CD4-positive, alpha-beta memory T cell (primary cell): Measurements from ENCODE around the gene LRP6. TPM values are rescaled to one million over a fixed set of nuclear protein-coding genes. Genes with fewer than 3 reads are reported as not detected.
"Not testable (repeated sequence)": the region's sequence is repeated elsewhere in the genome, so short reads cannot be mapped to it uniquely, and the experiment has no call there.

Source experiments
- CTCF ChIA-PET: fragments of 350-600 bp; sonication (Branson Sonifier 250); formaldehyde crosslinking; loops from one replicate; lab custom pipeline; 2021; ENCODE audit warnings: inconsistent platforms; ENCODE audit not compliant: partially characterized antibody; lab: Charles Lee
- POLR2A ChIA-PET: fragments of 350-600 bp; sonication (Branson Sonifier 250); formaldehyde crosslinking; loops from one replicate; lab custom pipeline; 2021; ENCODE audit not compliant: partially characterized antibody; lab: Charles Lee
- DNase-seq, 5 donors: peaks; one replicate each; pipeline versions ENCODE4 v3.0.0 to v3.0.0-alpha.2; 2020 to 2022; ENCODE audit warnings: mixed read lengths in 1 of 5
- H3K27ac ChIP-seq: one replicate; pipeline ENCODE4 v1.7.0; 2013; ENCODE audit warnings: low read depth, low read length
- H3K27me3 ChIP-seq: 2 replicates; pipeline ENCODE4 v1.7.0; 2013; ENCODE audit warnings: mild to moderate bottlenecking, low read length, moderate library complexity; ENCODE audit not compliant: insufficient read depth
- H3K36me3 ChIP-seq: 2 replicates; pipeline ENCODE4 v1.7.0; 2013; ENCODE audit warnings: mild to moderate bottlenecking, low read length, moderate library complexity; ENCODE audit not compliant: insufficient read depth
- H3K4me1 ChIP-seq: 2 replicates; pipeline ENCODE4 v1.7.0; 2013; ENCODE audit warnings: mild to moderate bottlenecking, low read length, moderate library complexity; ENCODE audit not compliant: insufficient read depth
- H3K4me3 ChIP-seq, 2 donors: one replicate each; pipeline ENCODE4 v1.7.0; 2013; ENCODE audit warnings: low read length in 2 of 2, mild to moderate bottlenecking in 1 of 2
- H3K9me3 ChIP-seq, 2 donors: one replicate each; pipeline ENCODE4 v1.7.0; 2013; ENCODE audit warnings: low read length in 2 of 2, control low read depth in 1 of 2; ENCODE audit not compliant: control insufficient read depth in 1 of 2
- H3K27ac Mint-ChIP-seq, 7 donors: one replicate each; pipeline ENCODE4 v1.8.0; 2020 to 2021; ENCODE audit warnings: mixed read lengths in 7 of 7, mild to moderate bottlenecking in 6 of 7, inconsistent platforms in 3 of 7, moderate library complexity in 3 of 7
- H3K27me3 Mint-ChIP-seq, 2 donors: one replicate each; pipeline ENCODE4 v1.8.0; 2020 to 2021; ENCODE audit warnings: mixed read lengths in 2 of 2
- H3K36me3 Mint-ChIP-seq, 2 donors: one replicate each; pipeline ENCODE4 v1.8.0; 2020 to 2021; ENCODE audit warnings: mixed read lengths in 2 of 2, inconsistent platforms in 1 of 2, mild to moderate bottlenecking in 1 of 2
- H3K4me1 Mint-ChIP-seq, 4 donors: one replicate each; pipeline ENCODE4 v1.8.0; 2020 to 2021; ENCODE audit warnings: mixed read lengths in 4 of 4, mild to moderate bottlenecking in 1 of 4
- H3K4me3 Mint-ChIP-seq, 8 donors: one replicate each; pipeline ENCODE4 v1.8.0; 2020 to 2021; ENCODE audit warnings: mixed read lengths in 8 of 8, mild to moderate bottlenecking in 7 of 8, moderate library complexity in 6 of 8, inconsistent platforms in 3 of 8
- H3K9me3 Mint-ChIP-seq, 8 donors: one replicate each; pipeline ENCODE4 v1.8.0; 2020 to 2021; ENCODE audit warnings: mixed read lengths in 8 of 8, mild to moderate bottlenecking in 5 of 8, inconsistent platforms in 3 of 8, moderate library complexity in 1 of 8
- intact Hi-C: fragments of 100-400 bp; cut with micrococcal nuclease; formaldehyde crosslinking; loops from one replicate; pipeline ENCODE4 v1.15.1; 2023
- polyA plus RNA-seq, 2 donors: library from polyadenylated mRNA; unstranded; fragments of 300-500 nt; fragmentation: Illumina TruSeq; gene quantifications; one replicate each; pipeline ENCODE4 v1.2.3, GENCODE V29; 2021
- total RNA-seq, 2 experiments: library from RNA; stranded (reverse); gene quantifications; one replicate each; pipeline ENCODE4 v1.2.3, GENCODE V29; 2021

Gene LRP6
- total and polyA plus RNA-seq, 4 experiments from 2014 or later: 0.45 to 4.0 (median 2.9) TPM

GRCh38 chr12:12115514-12115913 is 151.3 kb downstream of the LRP6 start:
- no peak overlapping the region for H3K27ac Mint-ChIP-seq
- no peaks in the 10 kb centered on the region for H3K4me1 ChIP-seq
- H3K9me3 Mint-ChIP-seq: no peaks in the 10 kb centered on the region
- no peak overlapping the region for H3K4me3 ChIP-seq
- CTCF ChIA-PET: no interaction called here
- DNase-seq: no peak
- peaks cover 0 to 5% of the 10 kb centered on the region in 2 donors for H3K27me3 Mint-ChIP-seq
- no peaks in the 10 kb centered on the region for H3K36me3 ChIP-seq
- H3K27ac ChIP-seq: no peak overlapping the region
- H3K4me1 Mint-ChIP-seq: no peaks in the 10 kb centered on the region
- H3K9me3 ChIP-seq: no peaks in the 10 kb centered on the region
- no peaks in the 10 kb centered on the region for H3K27me3 ChIP-seq
- intact Hi-C loops: no loop called here
- H3K4me3 Mint-ChIP-seq: no peak overlapping the region
- POLR2A ChIA-PET: no interaction called here
- H3K36me3 Mint-ChIP-seq: peaks cover 0 to 4% of the 10 kb centered on the region in 2 donors

DNA sequence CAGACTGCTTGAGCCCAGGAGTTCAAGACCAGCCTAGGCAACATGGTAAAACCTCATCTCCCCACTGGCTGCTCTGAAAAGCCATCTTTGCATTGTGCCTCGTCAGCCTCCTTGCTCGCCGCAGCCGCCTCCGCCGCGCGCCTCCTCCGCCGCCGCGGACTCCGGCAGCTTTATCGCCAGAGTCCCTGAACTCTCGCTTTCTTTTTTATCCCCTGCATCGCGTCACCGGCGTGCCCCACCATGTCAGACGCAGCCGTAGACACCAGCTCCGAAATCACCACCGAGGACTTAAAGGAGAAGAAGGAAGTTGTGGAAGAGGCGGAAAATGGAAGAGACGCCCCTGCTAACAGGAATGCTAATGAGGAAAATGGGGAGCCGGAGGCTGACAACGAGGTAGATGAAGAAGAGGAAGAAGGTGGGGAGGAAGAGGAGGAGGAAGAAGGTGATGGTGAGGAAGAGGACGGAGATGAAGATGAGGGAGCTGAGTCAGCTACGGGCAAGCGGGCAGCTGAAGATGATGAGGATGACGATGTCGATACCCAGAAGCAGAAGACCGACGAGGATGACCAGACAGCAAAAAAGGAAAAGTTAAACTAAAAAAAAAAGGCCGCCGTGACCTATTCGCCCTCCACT is 155.8 kb downstream of the LRP6 start:
- CTCF ChIA-PET, H3K27me3 Mint-ChIP-seq, H3K9me3 ChIP-seq, H3K4me3 ChIP-seq, H3K27me3 ChIP-seq, H3K27ac ChIP-seq, H3K4me1 Mint-ChIP-seq, H3K4me1 ChIP-seq, intact Hi-C loops, POLR2A ChIA-PET, H3K36me3 ChIP-seq: not testable (repeated sequence)
- Mint-ChIP-seq H3K9me3 (peaks cover 2 to 36% (median 28%) of the 10 kb centered on the region in 8 donors), H3K36me3 (peaks cover 11 to 13% of the 10 kb centered on the region in 2 donors), H3K4me3 (peak overlapping the region in 6 of 8 donors; percentile 57 to 73 (median 70)), H3K27ac (peak overlapping the region in 1 of 7 donors; percentile 42)
- peak in 4 of 5 donors; percentile 1 to 44 (median 22) for DNase-seq

- intact Hi-C loops: no loop called here
- H3K27ac ChIP-seq: no peak overlapping the region
- no peaks in the 10 kb centered on the region for H3K4me1 ChIP-seq
- Mint-ChIP-seq H3K4me1 (no peaks in the 10 kb centered on the region), H3K36me3 (peaks cover 11 to 13% of the 10 kb centered on the region in 2 donors), H3K27ac (peak overlapping the region in 1 of 7 donors; percentile 84), H3K9me3 (peaks cover 2 to 55% (median 41%) of the 10 kb centered on the region in 8 donors), H3K27me3 (peaks cover 2% of the 10 kb centered on the region in 2 donors), H3K4me3 (no peak overlapping the region)
- no peaks in the 10 kb centered on the region for H3K27me3 ChIP-seq
- DNase-seq: no peak
- H3K36me3 ChIP-seq: no peaks in the 10 kb centered on the region
- CTCF ChIA-PET: no interaction called here
- H3K4me3 ChIP-seq: no peak overlapping the region
- H3K9me3 ChIP-seq: peaks cover 0 to 4% of the 10 kb centered on the region in 2 donors
- POLR2A ChIA-PET: no interaction called here
These were observed 158.3 kb downstream of the LRP6 start for GRCh38 chr12:12108441-12109058.

- Histone ChIP-seq H3K27ac (no peak overlapping the region), H3K4me3 (no peak overlapping the region), H3K9me3 (peaks cover 0 to 4% of the 10 kb centered on the region in 2 donors), H3K36me3 (no peaks in the 10 kb centered on the region), H3K27me3 (no peaks in the 10 kb centered on the region), H3K4me1 (no peaks in the 10 kb centered on the region)
- H3K36me3 Mint-ChIP-seq: peaks cover 11 to 13% of the 10 kb centered on the region in 2 donors
- H3K9me3 Mint-ChIP-seq: peaks cover 2 to 61% (median 44%) of the 10 kb centered on the region in 8 donors
- H3K4me3 Mint-ChIP-seq: no peak overlapping the region
- no peak overlapping the region for H3K27ac Mint-ChIP-seq
- peaks cover 2% of the 10 kb centered on the region in 2 donors for H3K27me3 Mint-ChIP-seq
- intact Hi-C loops: no loop called here
- ChIA-PET CTCF (no interaction called here), POLR2A (no interaction called here)
- no peaks in the 10 kb centered on the region for H3K4me1 Mint-ChIP-seq
- DNase-seq: no peak
These were observed 159.2 kb downstream of the LRP6 start for GRCh38 chr12:12107678-12108077.

DNA sequence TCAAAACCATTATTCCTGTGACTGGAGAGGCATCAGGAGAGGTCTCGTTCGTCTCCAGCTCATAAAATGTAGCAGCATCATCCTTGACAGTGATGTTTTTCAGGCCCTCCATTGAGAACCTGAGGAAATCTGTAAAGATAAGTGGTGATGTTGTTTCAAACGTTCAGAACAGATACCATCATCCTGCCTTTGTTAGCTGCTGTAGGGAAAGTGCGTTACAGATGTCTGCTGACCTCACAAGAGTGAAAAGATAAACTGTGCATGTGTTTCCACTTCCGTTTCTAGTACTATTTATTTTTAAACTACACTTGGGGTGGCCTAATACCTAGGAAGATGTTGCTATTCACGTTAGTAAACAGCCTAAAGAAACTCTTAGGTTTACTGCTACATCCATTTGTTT is 167.7 kb downstream of the LRP6 start:
- Histone ChIP-seq H3K36me3 (no peaks in the 10 kb centered on the region), H3K27me3 (no peaks in the 10 kb centered on the region), H3K4me3 (no peak overlapping the region), H3K9me3 (no peaks in the 10 kb centered on the region), H3K4me1 (no peaks in the 10 kb centered on the region), H3K27ac (no peak overlapping the region)
- ChIA-PET POLR2A (no interaction called here), CTCF (no interaction called here)
- peak overlapping the region in 1 of 7 donors; percentile 8 for H3K27ac Mint-ChIP-seq
- no peaks in the 10 kb centered on the region for H3K4me1 Mint-ChIP-seq
- no peak overlapping the region for H3K4me3 Mint-ChIP-seq
- no peaks in the 10 kb centered on the region for H3K27me3 Mint-ChIP-seq
- H3K36me3 Mint-ChIP-seq: peaks cover 4 to 7% of the 10 kb centered on the region in 2 donors
- intact Hi-C loops: no loop called here
- H3K9me3 Mint-ChIP-seq: peaks cover 0 to 12% (median 8%) of the 10 kb centered on the region in 8 donors
- DNase-seq: no peak

DNA sequence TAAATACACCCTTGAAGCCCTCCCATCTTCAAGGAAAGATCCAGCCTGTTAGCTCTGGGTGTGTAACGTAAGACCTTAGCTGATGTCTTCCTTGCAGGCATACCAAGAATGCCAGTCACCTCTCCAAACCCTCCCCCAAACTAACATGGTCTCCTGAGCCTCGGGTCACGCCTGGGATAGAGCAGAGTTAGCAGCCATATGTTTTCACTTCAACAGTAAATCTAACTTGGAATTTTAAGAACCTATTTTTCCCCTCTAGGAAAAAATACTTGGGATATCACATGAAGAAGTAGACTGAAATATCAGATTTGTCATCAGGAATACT is 168.2 kb downstream of the LRP6 start:
- Histone ChIP-seq H3K4me1 (no peaks in the 10 kb centered on the region), H3K4me3 (no peak overlapping the region), H3K9me3 (no peaks in the 10 kb centered on the region), H3K27ac (no peak overlapping the region), H3K27me3 (no peaks in the 10 kb centered on the region), H3K36me3 (no peaks in the 10 kb centered on the region)
- H3K27ac Mint-ChIP-seq: no peak overlapping the region
- H3K4me1 Mint-ChIP-seq: no peaks in the 10 kb centered on the region
- H3K9me3 Mint-ChIP-seq: peaks cover 0 to 11% (median 5%) of the 10 kb centered on the region in 8 donors
- no peaks in the 10 kb centered on the region for H3K27me3 Mint-ChIP-seq
- POLR2A ChIA-PET: no interaction called here
- no peak overlapping the region for H3K4me3 Mint-ChIP-seq
- intact Hi-C loops: no loop called here
- DNase-seq: no peak
- CTCF ChIA-PET: no interaction called here
- peaks cover 4 to 7% of the 10 kb centered on the region in 2 donors for H3K36me3 Mint-ChIP-seq

DNA sequence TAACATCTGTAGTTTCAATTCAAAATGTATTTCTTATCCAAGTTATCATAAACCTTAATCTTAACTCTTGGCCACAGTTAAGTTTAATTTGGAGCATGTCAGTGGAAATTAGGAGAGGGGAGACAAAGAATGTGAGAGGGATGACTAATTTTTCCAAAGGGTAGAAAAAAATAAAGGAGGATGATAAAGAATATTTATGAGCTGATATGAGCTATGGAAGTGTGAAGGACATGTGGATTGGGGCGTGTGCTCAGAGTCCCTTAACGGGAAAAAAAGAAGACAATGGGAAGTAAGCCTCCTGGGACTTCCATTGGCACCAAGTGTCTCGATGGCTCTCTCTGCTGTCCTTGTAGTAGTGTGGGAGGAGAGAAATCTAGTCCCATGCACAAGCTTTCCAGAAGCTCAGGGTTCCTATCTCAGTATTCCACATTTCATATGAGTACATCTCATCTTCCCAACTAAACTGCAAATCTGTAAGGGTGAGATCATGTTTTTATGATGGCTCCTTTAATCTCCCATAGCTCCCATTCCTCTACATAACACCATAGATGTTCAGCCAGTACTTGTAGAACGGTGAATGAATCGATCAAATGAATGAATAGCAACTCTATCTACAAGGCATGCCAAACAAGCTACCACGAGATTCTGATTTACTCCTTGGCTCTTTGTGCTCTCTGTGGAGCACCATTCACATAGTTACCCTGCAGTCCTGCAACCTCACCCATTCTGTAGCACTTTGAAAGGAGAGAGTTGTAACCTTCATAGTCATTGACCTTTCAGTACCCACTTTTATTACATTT is 168.8 kb downstream of the LRP6 start:
- DNase-seq: no peak
- Mint-ChIP-seq H3K9me3 (peaks cover 0 to 7% (median 2%) of the 10 kb centered on the region in 8 donors), H3K4me3 (no peak overlapping the region), H3K27ac (no peak overlapping the region), H3K4me1 (no peaks in the 10 kb centered on the region), H3K36me3 (peaks cover 4 to 7% of the 10 kb centered on the region in 2 donors), H3K27me3 (no peaks in the 10 kb centered on the region)
- Histone ChIP-seq H3K27me3 (no peaks in the 10 kb centered on the region), H3K36me3 (no peaks in the 10 kb centered on the region), H3K4me1 (no peaks in the 10 kb centered on the region), H3K4me3 (no peak overlapping the region), H3K9me3 (no peaks in the 10 kb centered on the region), H3K27ac (no peak overlapping the region)
- ChIA-PET CTCF (no interaction called here), POLR2A (no interaction called here)
- intact Hi-C loops: no loop called here
